ENCODE measurements around the gene STK17B.

DNA sequence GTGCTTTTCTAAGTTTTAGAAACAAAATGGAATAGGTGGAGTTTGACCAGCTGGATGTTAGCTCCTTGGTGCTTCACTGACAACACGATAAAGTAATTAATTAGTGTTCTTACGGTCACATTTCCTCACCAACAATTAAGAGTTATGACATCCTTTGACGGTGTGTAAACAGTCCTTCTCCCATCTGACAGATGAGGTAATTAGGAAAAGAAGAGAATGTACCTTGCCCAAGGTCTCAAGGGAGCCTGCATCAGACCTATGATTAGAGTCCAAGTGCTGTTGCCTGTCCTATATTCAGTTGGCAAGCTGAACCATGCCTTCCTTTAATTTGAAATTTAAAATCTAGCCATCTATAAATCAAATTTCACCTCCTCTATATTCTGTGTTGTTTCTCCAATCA lies 48.3 kb upstream of the STK17B start:
- TF ChIP-seq, protein P1, sequence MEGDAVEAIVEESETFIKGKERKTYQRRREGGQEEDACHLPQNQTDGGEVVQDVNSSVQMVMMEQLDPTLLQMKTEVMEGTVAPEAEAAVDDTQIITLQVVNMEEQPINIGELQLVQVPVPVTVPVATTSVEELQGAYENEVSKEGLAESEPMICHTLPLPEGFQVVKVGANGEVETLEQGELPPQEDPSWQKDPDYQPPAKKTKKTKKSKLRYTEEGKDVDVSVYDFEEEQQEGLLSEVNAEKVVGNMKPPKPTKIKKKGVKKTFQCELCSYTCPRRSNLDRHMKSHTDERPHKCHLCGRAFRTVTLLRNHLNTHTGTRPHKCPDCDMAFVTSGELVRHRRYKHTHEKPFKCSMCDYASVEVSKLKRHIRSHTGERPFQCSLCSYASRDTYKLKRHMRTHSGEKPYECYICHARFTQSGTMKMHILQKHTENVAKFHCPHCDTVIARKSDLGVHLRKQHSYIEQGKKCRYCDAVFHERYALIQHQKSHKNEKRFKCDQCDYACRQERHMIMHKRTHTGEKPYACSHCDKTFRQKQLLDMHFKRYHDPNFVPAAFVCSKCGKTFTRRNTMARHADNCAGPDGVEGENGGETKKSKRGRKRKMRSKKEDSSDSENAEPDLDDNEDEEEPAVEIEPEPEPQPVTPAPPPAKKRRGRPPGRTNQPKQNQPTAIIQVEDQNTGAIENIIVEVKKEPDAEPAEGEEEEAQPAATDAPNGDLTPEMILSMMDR (optimal IDR thresholded peaks at IDR 0.05 in 1 of 3, IDR thresholded peaks at IDR 0.05 in 1 of 3, conservative IDR thresholded peaks at IDR 0.05 in 1 of 3; ENCODE audit: extremely low read depth in 1 of 3, insufficient read depth in 2 of 3, low read length in 3 of 3), result no peak
- no peak for TF ChIP-seq EZH2 (IDR thresholded peaks at IDR 0.05; ENCODE audit: low read length)

All from keratinocyte (primary cell).